ENCODE results near the gene IGHMBP2.

IGHMBP2 gene

GRCh38 chr11:68900835-68901381 is 2.8 kb upstream of the IGHMBP2 start:
- in situ Hi-C loops (cut with MboI; ENCODE audit: low sequenced_read_pairs, unreplicated experiment), result no loop called here
- TF ChIP-seq, protein P1, sequence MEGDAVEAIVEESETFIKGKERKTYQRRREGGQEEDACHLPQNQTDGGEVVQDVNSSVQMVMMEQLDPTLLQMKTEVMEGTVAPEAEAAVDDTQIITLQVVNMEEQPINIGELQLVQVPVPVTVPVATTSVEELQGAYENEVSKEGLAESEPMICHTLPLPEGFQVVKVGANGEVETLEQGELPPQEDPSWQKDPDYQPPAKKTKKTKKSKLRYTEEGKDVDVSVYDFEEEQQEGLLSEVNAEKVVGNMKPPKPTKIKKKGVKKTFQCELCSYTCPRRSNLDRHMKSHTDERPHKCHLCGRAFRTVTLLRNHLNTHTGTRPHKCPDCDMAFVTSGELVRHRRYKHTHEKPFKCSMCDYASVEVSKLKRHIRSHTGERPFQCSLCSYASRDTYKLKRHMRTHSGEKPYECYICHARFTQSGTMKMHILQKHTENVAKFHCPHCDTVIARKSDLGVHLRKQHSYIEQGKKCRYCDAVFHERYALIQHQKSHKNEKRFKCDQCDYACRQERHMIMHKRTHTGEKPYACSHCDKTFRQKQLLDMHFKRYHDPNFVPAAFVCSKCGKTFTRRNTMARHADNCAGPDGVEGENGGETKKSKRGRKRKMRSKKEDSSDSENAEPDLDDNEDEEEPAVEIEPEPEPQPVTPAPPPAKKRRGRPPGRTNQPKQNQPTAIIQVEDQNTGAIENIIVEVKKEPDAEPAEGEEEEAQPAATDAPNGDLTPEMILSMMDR (IDR thresholded peaks at IDR 0.05; ENCODE audit: borderline replicate concordance, control extremely low read depth, extremely low read depth, insufficient read depth, missing control alignments), result no peak
- DNase-seq (ENCODE audit: low spot score), result no peak

- in situ Hi-C loops (cut with MboI; ENCODE audit: low sequenced_read_pairs, unreplicated experiment), result no loop called here
- peak; percentile 64 for DNase-seq (ENCODE audit: low spot score)
- TF ChIP-seq, protein P1 (IDR thresholded peaks at IDR 0.05; ENCODE audit: borderline replicate concordance, control extremely low read depth, extremely low read depth, insufficient read depth, missing control alignments), result no peak
Measured at GRCh38 chr11:68904248-68904847, 657 bp downstream of the IGHMBP2 start.

DNA sequence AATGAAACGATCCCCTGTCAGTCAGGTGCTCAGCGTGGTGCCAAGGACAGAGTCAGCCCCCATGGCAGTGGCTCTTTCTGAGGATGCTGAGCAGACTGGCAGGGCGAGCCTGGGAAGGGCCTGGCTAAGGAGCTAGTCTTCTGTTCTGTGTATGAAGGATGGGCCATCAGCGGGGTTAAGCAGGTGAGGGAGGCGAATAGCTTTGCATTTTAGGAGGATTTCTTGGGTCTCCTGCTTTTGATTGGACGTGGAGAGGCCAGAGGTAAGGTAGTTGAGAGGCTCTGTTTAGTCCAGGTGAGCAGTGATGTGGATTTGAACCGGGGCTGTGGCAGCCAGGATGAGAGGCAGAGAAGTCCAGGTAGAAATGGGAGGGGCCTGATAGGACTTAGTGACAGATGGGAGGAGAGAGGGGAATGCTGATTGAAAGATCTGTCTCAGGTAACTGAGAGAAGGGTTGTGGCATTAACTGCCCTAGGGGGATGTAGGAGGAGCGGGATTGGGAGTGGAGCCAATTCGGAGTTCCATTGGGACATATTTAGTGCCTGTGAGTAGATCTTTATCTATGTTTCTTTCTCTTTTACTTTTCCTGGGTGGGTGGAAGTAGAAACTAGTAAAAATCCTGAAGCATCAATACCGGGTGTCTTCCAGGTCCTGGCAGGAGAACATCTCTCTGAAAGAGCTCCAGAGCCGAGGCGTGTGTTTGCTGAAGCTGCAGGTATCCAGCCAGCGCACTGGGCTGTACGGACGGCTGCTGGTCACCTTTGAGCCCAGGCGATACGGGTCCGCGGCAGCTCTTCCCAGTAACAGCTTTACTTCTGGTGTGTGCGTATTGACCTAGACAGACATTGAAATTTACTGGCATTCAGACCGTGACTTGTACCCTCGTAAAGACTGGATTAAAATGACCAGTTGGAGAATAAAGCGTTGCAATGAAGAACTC is 2.0 kb downstream of the IGHMBP2 start:
- DNase-seq (ENCODE audit: low spot score), result no peak
- TF ChIP-seq, protein P1 (IDR thresholded peaks at IDR 0.05; ENCODE audit: borderline replicate concordance, control extremely low read depth, extremely low read depth, insufficient read depth, missing control alignments), result no peak
- in situ Hi-C loops (cut with MboI; ENCODE audit: low sequenced_read_pairs, unreplicated experiment), result no loop called here

GRCh38 chr11:68908273-68908672 is 4.6 kb downstream of the IGHMBP2 start:
- TF ChIP-seq, protein P1 (IDR thresholded peaks at IDR 0.05; ENCODE audit: borderline replicate concordance, control extremely low read depth, extremely low read depth, insufficient read depth, missing control alignments), result no peak

GRCh38 chr11:68910965-68911364 is 7.3 kb downstream of the IGHMBP2 start:
- no peak for DNase-seq (ENCODE audit: low spot score)
- in situ Hi-C loops (cut with MboI; ENCODE audit: low sequenced_read_pairs, unreplicated experiment), result no loop called here
- TF ChIP-seq, protein P1 (IDR thresholded peaks at IDR 0.05; ENCODE audit: borderline replicate concordance, control extremely low read depth, extremely low read depth, insufficient read depth, missing control alignments), result no peak

More at GRCh38 chr11:68908273-68908672, 4.6 kb downstream of the IGHMBP2 start:
- in situ Hi-C loops (cut with MboI; ENCODE audit: low sequenced_read_pairs, unreplicated experiment), result no loop called here
- DNase-seq (ENCODE audit: low spot score), result no peak

DNA sequence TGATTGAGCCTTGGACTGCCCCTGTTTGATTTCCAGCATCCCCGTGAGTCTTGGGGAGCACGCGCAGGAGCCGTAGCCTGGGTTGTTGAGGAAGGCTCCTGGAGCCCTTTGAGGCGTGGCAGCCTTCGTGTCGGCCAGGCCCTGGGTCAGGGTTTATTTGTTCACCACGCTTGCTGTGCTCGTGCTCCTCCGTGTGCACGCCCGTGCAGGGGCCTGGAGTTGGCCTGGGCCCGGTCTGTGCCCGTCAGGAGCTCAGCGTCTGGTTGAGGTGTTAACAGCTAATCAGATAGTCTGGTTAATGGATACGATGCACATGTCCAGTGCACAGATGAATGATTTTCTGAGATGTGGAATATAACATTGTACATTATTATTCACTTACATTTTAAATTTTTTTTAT is 8.0 kb downstream of the IGHMBP2 start:
- TF ChIP-seq, protein P1 (IDR thresholded peaks at IDR 0.05; ENCODE audit: borderline replicate concordance, control extremely low read depth, extremely low read depth, insufficient read depth, missing control alignments), result no peak
- in situ Hi-C loops (cut with MboI; ENCODE audit: low sequenced_read_pairs, unreplicated experiment), result no loop called here
- peak; percentile 11 for DNase-seq (ENCODE audit: low spot score)
